ENCODE data around the gene MEX3D.

Gene MEX3D

DNA sequence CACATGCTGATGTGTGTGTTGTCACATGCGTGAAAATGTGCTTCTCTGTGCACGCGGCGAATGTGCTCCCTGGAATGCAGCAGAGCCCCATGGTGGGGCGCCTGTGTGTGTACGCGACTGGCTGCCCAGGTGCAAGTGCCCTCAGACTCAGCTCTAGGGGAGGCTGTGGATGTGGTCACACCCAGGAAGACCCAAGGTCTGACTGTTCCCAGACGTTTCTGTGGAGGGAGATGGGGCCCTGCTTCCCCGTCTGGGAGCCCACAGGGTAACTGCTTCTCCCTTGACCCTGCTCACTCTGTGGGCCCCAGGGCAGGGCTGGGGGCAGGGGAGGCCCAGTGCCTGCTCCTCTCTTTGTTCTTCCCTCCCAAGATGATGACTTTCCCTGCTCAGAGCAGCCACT lies 45.0 kb upstream of the MEX3D start:
- Histone ChIP-seq H3K27me3 (peaks cover 18% of the 10 kb centered on the region), H3K4me3 (ENCODE audit: low read depth in 1 of 2, low read length in 1 of 2) (no peak overlapping the region), H3K9me3 (no peaks in the 10 kb centered on the region), H3K27ac (no peak overlapping the region), H3K4me1 (ENCODE audit: control insufficient read depth in 1 of 2, insufficient read depth in 1 of 2, low read depth in 1 of 2, low read length in 1 of 2) (peaks cover 10% of the 10 kb centered on the region in 2 experiments), H3K36me3 (peaks cover 43% of the 10 kb centered on the region)
- no peak for TF ChIP-seq CTCF (IDR thresholded peaks at IDR 0.05)

DNA sequence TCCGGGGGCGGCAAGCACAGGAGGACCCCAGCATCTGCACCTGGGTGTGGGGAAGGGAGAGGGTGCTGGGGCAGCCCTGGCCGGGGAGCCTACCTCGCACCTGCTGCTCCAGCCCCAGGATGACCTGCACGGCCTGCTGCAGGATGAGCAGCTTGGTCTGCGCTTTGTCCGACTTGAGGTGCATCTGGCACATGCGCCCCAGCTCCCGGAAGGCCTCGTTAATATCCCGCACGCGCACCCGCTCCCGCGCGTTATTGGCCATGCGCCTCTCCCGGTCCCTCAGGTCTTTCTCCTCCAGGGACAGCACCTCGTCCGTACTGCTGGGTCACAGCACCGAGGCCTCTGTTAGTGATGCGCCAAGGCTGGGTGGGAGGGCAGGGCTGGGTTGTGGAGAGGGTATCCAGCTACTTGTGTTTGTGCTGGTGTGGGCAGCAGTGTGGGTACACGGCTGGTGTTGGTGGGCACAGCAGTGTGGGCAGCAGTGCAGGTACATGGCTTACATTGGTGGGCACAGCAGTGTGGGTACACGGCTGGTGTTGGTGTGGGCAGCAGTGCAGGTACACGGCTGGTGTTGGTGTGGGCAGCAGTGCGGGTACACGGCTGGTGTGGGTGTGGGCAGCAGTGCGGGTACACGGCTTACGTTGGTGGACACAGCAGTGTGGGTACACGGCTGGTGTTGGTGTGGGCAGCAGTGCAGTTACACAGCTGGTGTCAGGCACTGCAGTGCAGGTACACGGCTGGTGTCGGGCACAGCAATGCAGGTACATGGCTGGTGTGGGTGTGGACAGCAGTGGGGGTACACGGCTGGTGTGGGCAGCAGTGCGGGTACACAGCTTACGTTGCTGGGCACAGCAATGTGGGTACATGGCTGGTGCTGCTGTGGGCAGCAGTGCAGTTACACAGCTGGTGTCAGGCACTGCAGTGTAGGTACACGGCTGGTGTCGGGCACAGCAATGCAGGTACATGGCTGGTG lies 44.3 kb upstream of the MEX3D start:
- TF ChIP-seq CTCF (IDR thresholded peaks at IDR 0.05), result no peak
- Histone ChIP-seq H3K27me3 (peaks cover 26% of the 10 kb centered on the region), H3K27ac (no peak overlapping the region), H3K4me1 (ENCODE audit: control insufficient read depth in 1 of 2, insufficient read depth in 1 of 2, low read depth in 1 of 2, low read length in 1 of 2) (peaks cover 10% of the 10 kb centered on the region in 2 experiments), H3K36me3 (peaks cover 43% of the 10 kb centered on the region), H3K4me3 (ENCODE audit: low read depth in 1 of 2, low read length in 1 of 2) (no peak overlapping the region), H3K9me3 (no peaks in the 10 kb centered on the region)

DNA sequence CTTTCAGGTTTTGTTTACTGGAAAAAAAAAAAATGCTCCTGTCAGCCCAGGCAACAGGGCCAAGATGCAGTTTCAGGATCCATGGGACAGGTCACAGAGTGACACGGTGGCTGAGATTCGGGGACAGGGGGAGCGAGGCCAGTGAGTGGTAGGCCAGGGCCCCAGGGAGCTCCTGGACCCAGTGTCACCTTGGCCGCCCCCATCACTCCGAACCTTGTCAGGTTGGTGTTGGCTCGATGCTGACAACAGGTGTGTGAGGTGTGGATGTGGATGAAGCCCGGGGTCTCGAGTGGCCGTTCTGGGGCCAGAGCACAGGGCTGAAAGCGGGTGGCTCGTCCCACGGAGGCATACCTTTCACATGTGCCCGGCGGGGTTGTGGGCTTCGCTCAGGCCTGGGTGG lies 43.2 kb upstream of the MEX3D start:
- H3K9me3 ChIP-seq, result no peaks in the 10 kb centered on the region
- H3K27ac ChIP-seq, result no peak overlapping the region
- peaks cover 40% of the 10 kb centered on the region for H3K36me3 ChIP-seq
- no peak overlapping the region for H3K4me3 ChIP-seq (ENCODE audit: low read depth in 1 of 2, low read length in 1 of 2)
- no peak for TF ChIP-seq CTCF (IDR thresholded peaks at IDR 0.05)
- peaks cover 26% of the 10 kb centered on the region for H3K27me3 ChIP-seq
- H3K4me1 ChIP-seq (ENCODE audit: control insufficient read depth in 1 of 2, insufficient read depth in 1 of 2, low read depth in 1 of 2, low read length in 1 of 2), result peaks cover 14 to 15% of the 10 kb centered on the region in 2 experiments

DNA sequence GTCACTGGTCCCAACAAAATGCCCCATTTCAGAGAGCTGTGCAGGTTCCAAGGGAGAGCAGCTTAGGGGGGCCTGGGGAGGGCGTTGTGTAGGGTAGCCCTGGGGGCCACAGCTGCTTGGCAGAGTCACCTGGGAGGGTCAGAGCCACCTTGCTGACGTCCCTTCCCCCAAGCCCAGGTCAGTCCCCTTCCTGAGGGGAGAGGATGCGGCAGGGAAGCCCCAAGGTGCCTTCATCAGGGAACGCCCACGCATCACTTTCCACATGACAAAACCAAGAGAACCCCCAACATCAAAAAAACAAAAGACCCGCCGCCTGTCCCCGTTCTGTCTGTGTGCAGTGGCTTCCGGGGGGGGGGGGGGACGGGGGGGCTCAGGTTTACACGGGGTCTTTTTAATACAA lies 42.5 kb upstream of the MEX3D start:
- Histone ChIP-seq H3K9me3 (no peaks in the 10 kb centered on the region), H3K27ac (no peak overlapping the region), H3K4me3 (ENCODE audit: low read depth in 1 of 2, low read length in 1 of 2) (no peak overlapping the region), H3K27me3 (peaks cover 26% of the 10 kb centered on the region), H3K36me3 (peaks cover 39% of the 10 kb centered on the region), H3K4me1 (ENCODE audit: control insufficient read depth in 1 of 2, insufficient read depth in 1 of 2, low read depth in 1 of 2, low read length in 1 of 2) (peaks cover 22% of the 10 kb centered on the region in 2 experiments)
- TF ChIP-seq CTCF (IDR thresholded peaks at IDR 0.05), result no peak

GRCh38 chr19:1609680-1610474 lies 41.8 kb upstream of the MEX3D start:
- peaks cover 23 to 24% of the 10 kb centered on the region in 2 experiments for H3K4me1 ChIP-seq (ENCODE audit: control insufficient read depth in 1 of 2, insufficient read depth in 1 of 2, low read depth in 1 of 2, low read length in 1 of 2)
- no peaks in the 10 kb centered on the region for H3K9me3 ChIP-seq
- no peak for TF ChIP-seq CTCF (IDR thresholded peaks at IDR 0.05)
- peaks cover 32% of the 10 kb centered on the region for H3K36me3 ChIP-seq
- H3K4me3 ChIP-seq (ENCODE audit: low read depth in 1 of 2, low read length in 1 of 2), result no peak overlapping the region
- H3K27me3 ChIP-seq, result peaks cover 26% of the 10 kb centered on the region
- H3K27ac ChIP-seq, result no peak overlapping the region
